ENCODE data around the gene CFAP107. TPM values are rescaled to one million over a fixed set of nuclear protein-coding genes. Genes with fewer than 3 reads are reported as not detected.

Gene CFAP107
- polyA plus RNA-seq, 5 donors = 0.26 to 3.0 (median 1.7) TPM

GRCh38 chr1:12739613-12740012 lies 6.4 kb upstream of the CFAP107 start:
- DNase-seq = no peak

- DNase-seq = no peak
Observed at GRCh38 chr1:12741946-12742345, 4.1 kb upstream of the CFAP107 start.

- DNase-seq = no peak
Observed at GRCh38 chr1:12745126-12745991, 641 bp upstream of the CFAP107 start.

GRCh38 chr1:12748778-12749355 lies 2.9 kb downstream of the CFAP107 start:
- no peak for DNase-seq

GRCh38 chr1:12754738-12755137 lies 8.7 kb downstream of the CFAP107 start:
- DNase-seq = no peak

GRCh38 chr1:12756273-12756672 lies 10.3 kb downstream of the CFAP107 start:
- no peak for DNase-seq

- no peak for DNase-seq
Observed at GRCh38 chr1:12756768-12757413, 10.9 kb downstream of the CFAP107 start.

- no peak for DNase-seq
Observed at GRCh38 chr1:12757836-12758235, 11.8 kb downstream of the CFAP107 start.

GRCh38 chr1:12760256-12760795 lies 14.3 kb downstream of the CFAP107 start:
- DNase-seq = no peak

GRCh38 chr1:12761781-12762180 lies 15.8 kb downstream of the CFAP107 start:
- no peak for DNase-seq

- no peak for DNase-seq
Observed at GRCh38 chr1:12762766-12763165, 16.8 kb downstream of the CFAP107 start.

GRCh38 chr1:12763479-12763878 lies 17.5 kb downstream of the CFAP107 start:
- DNase-seq = no peak

- DNase-seq = no peak
Observed at GRCh38 chr1:12764016-12764415, 18.0 kb downstream of the CFAP107 start.

- no peak for DNase-seq
Observed at GRCh38 chr1:12769031-12769430, 23.0 kb downstream of the CFAP107 start.

GRCh38 chr1:12769976-12770505 lies 24.0 kb downstream of the CFAP107 start:
- DNase-seq = no peak

- DNase-seq = no peak
Observed at GRCh38 chr1:12770620-12771019, 24.6 kb downstream of the CFAP107 start.

- DNase-seq = no peak
Observed at GRCh38 chr1:12771186-12771585, 25.2 kb downstream of the CFAP107 start.

GRCh38 chr1:12772520-12772919 lies 26.5 kb downstream of the CFAP107 start:
- DNase-seq = no peak

GRCh38 chr1:12773438-12773837 lies 27.4 kb downstream of the CFAP107 start, which contains the start of gene PRAMEF12:
PRAMEF12 (plus strand) TSS chr1:12773738; CDS start chr1:12774868, 1,130 bp downstream.
- DNase-seq = no peak

- DNase-seq = no peak
Observed at GRCh38 chr1:12774801-12775345, 28.9 kb downstream of the CFAP107 start.

GRCh38 chr1:12775443-12775842 lies 29.4 kb downstream of the CFAP107 start:
- DNase-seq = no peak
